NT2/D1 (cell line): Measurements from ENCODE around the gene SDK1.

Source experiments
- YY1 ChIP-seq: IDR thresholded peaks from 2 replicates; pipeline ENCODE4 v1.6.1; 2011; ENCODE audit not compliant: insufficient read length, insufficient read depth
- ZNF274 ChIP-seq: IDR thresholded peaks from 2 replicates; pipeline ENCODE4 v1.6.1; 2011; ENCODE audit warnings: mild to moderate bottlenecking, low read depth, low read length

- TF ChIP-seq ZNF274 (no peak), YY1 (no peak)
Observed at GRCh38 chr7:3575753-3576531, 274.9 kb downstream of the SDK1 start.
